Measurements from ENCODE around the gene OSMR. TPM values are rescaled to one million over a fixed set of nuclear protein-coding genes. Genes with fewer than 3 reads are reported as not detected.

OSMR gene
- total RNA-seq, 1 experiment from 2014 or later, result 46.0 TPM

- Histone ChIP-seq H4K20me1 (ENCODE audit: insufficient read depth) (no peaks in the 10 kb centered on the region), H3K27ac (ENCODE audit: low read depth, low read length) (no peak overlapping the region), H3K9ac (ENCODE audit: low read length) (no peak overlapping the region), H3K27me3 (ENCODE audit: insufficient read depth, low read length) (no peaks in the 10 kb centered on the region), H2AFZ (ENCODE audit: low read depth, low read length, poor library complexity, severe bottlenecking) (no peak overlapping the region), H3K4me3 (replicated peaks in 1 of 2; ENCODE audit: low read depth in 1 of 2, low read length in 2 of 2) (no peak overlapping the region), H3K9me2 (ENCODE audit: insufficient read depth) (0 out of 2 replicates have a peak, but pooled peaks cover 3% of the 10 kb centered on the region), H3K4me2 (ENCODE audit: low read length) (no peak overlapping the region), H3K36me3 (ENCODE audit: control insufficient read depth in 1 of 2, insufficient read depth in 2 of 2, low read length in 2 of 2) (no peaks in the 10 kb centered on the region), H3K9me3 (ENCODE audit: control insufficient read depth in 1 of 2, insufficient read depth in 1 of 2, low read depth in 1 of 2, low read length in 2 of 2) (no peaks in the 10 kb centered on the region), H3K79me2 (ENCODE audit: insufficient read depth, low read length) (peaks cover 38% of the 10 kb centered on the region), H3K4me1 (ENCODE audit: control insufficient read depth in 1 of 2, insufficient read depth in 2 of 2, low read length in 2 of 2) (no peaks in the 10 kb centered on the region)
- DNase-seq (ENCODE audit: low read depth, low spot score) (no peak), ATAC-seq (no peak)
- intact Hi-C loops (cut with micrococcal nuclease), result no loop called here
- BruUV-seq (replicated peaks), result no TSS peak
- POLR2A ChIA-PET, result no interaction called here
- RAD21 ChIA-PET (ENCODE audit: low non-redundant PET in 1 of 2, low total read pairs in 2 of 2, uncharacterized antibody in 2 of 2, unreplicated experiment in 2 of 2), result no interaction called here
- TF ChIP-seq POLR2AphosphoS5 (IDR thresholded peaks at IDR 0.05; ENCODE audit: low read depth, low read length) (no peak), EZH2phosphoT487 (IDR thresholded peaks at IDR 0.05; ENCODE audit: borderline replicate concordance) (no peak), ZFX (IDR thresholded peaks at IDR 0.05) (no peak), EZH2 (IDR thresholded peaks at IDR 0.05) (no peak), YY1 (IDR thresholded peaks at IDR 0.05; ENCODE audit: extremely low read depth, insufficient replicate concordance, low read depth, low read length) (no peak), CTCF (IDR thresholded peaks at IDR 0.05 in 2 of 3, conservative IDR thresholded peaks at IDR 0.05 in 1 of 3; ENCODE audit: borderline replicate concordance in 1 of 3, insufficient read depth in 1 of 3, low read depth in 2 of 3, low read length in 2 of 3) (no peak), ZBTB33 (IDR thresholded peaks at IDR 0.05; ENCODE audit: extremely low read depth, insufficient replicate concordance, low read length) (no peak), JUND (IDR thresholded peaks at IDR 0.05) (no peak), REST (IDR thresholded peaks at IDR 0.05; ENCODE audit: low read depth) (no peak), ELF1 (IDR thresholded peaks at IDR 0.05; ENCODE audit: borderline replicate concordance, low read depth) (no peak), SIN3A (IDR thresholded peaks at IDR 0.05; ENCODE audit: low read depth) (no peak), ZNF274 (IDR thresholded peaks at IDR 0.05; ENCODE audit: low read depth, low read length) (no peak)
- CTCF ChIA-PET, result interaction anchor here (1.9 kb wide), 1 partner anchor 242 kb away, joined by 6 read pairs; no protein-coding TSS in a partner anchor
Measured at GRCh38 chr5:38837932-38838331, 7.9 kb upstream of the OSMR start.

All from HCT116 (cell line).